Gastrocnemius medialis (tissue), 4 donors: ENCODE data around the gene SPRED2. TPM values are rescaled to one million over a fixed set of nuclear protein-coding genes. Genes with fewer than 3 reads are reported as not detected.

Experiments used
- ATAC-seq, 2 donors: fragments of 150-250 bp; one replicate each; pipeline ENCODE4 v1.9.1; 2016
- DNase-seq, 2 donors: peaks; one replicate each; pipeline ENCODE4 v3.0.0-alpha.2; 2019
- H3K27ac ChIP-seq, 4 donors: fragments of 200-600 bp; sonication (generic); 1 replicate in 1 of 4; 2 replicates in 3 of 4; pipeline ENCODE4 v1.5.1; 2016 to 2018; ENCODE audit warnings: mild to moderate bottlenecking in 2 of 4, moderate library complexity in 1 of 4
- H3K27me3 ChIP-seq, 3 donors: fragments of 200-600 bp; sonication (generic) in 2 of 3; 1 replicate in 1 of 3; 2 replicates in 2 of 3; pipeline versions ENCODE4 v1.5.1 to v1.6.0; 2016 to 2019; ENCODE audit warnings: mild to moderate bottlenecking in 1 of 3, moderate library complexity in 1 of 3
- H3K36me3 ChIP-seq, 2 donors: fragments of 200-600 bp; sonication (generic) in 1 of 2; one replicate each; pipeline ENCODE4 v1.5.1; 2017 to 2018
- H3K4me1 ChIP-seq, 2 donors: fragments of 200-600 bp; sonication (generic) in 1 of 2; one replicate each; pipeline ENCODE4 v1.5.1; 2016 to 2017; ENCODE audit warnings: mild to moderate bottlenecking in 2 of 2
- H3K4me3 ChIP-seq, 4 donors: fragments of 200-600 bp; sonication (generic) in 3 of 4; 1 replicate in 1 of 4; 2 replicates in 3 of 4; pipeline ENCODE4 v1.5.1; 2016 to 2019; ENCODE audit warnings: mild to moderate bottlenecking in 2 of 4
- H3K9me3 ChIP-seq, 3 donors: fragments of 200-600 bp; sonication (generic) in 2 of 3; 1 replicate in 1 of 3; 2 replicates in 2 of 3; pipeline ENCODE4 v1.5.1; 2016 to 2019
- POLR2A ChIP-seq, 2 donors: fragments of 450-650 bp; IDR thresholded peaks; one replicate each; pipeline ENCODE4 v1.6.1; 2017; ENCODE audit warnings: antibody characterized with exemption in 2 of 2, mild to moderate bottlenecking in 2 of 2, moderate library complexity in 2 of 2
- in situ Hi-C, 4 donors: fragments of 200-750 bp; cut with MboI; loops; one replicate each; pipeline versions ENCODE4 v1.15.0 to v1.8.0; 2017; ENCODE audit warnings: low sequenced_read_pairs in 4 of 4
- intact Hi-C: fragments of 100-400 bp; cut with DNase I; formaldehyde crosslinking; loops from one replicate; pipeline ENCODE4 v1.15.1; 2023; ENCODE audit warnings: low total_unique reads
- total RNA-seq, 4 donors: library from RNA; depleted of rRNA; stranded (reverse); fragments of >200 nt; gene quantifications; one replicate each; pipeline versions ENCODE4 v1.1.0 to v1.2.3, GENCODE V29; 2016
- TF ChIP-seq, protein P1 (sequence below), 5 experiments: fragments of 450-650 bp in 3 of 5; fragments of 200-600 bp in 2 of 5; sonication (generic) in 2 of 5; IDR thresholded peaks in 4 of 5; conservative IDR thresholded peaks in 1 of 5; 1 replicate in 4 of 5; 2 replicates in 1 of 5; pipeline ENCODE4 v1.5.1; 2016 to 2019; ENCODE audit warnings: antibody characterized with exemption in 5 of 5, mild to moderate bottlenecking in 3 of 5, moderate library complexity in 3 of 5

Gene SPRED2
- total RNA-seq, 4 donors from 2014 or later: 4.1 to 12.5 (median 7.4) TPM

DNA sequence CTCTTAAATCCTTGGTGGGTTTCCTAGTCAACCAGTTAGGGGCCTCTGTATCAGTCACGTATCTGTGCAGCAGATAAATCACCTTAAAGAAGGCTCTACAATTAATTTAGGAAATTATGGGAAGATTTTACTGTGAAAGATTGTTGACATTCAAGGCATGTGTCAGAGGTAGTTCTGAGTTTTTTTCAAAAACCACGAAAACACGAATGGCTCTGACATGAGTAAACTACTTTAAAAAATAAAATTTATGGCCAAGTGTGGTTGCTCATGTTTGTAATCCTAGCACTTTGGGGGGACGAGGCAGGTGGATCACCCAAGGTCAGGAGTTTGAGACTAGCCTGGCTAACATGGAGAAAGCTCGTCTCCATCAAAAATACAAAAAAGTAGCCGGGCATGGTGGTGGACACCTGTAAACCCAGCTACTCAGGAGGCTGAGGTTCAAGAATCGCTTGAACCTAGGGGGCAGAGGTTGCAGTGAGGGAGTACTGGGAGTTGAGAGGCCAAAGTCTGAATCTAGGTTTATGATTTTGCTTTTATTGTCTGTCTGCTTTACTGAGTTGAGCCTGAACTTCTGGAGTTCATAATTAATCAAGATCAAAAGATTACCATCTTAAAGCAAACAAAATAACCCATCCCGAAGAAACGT lies 77.1 kb downstream of the SPRED2 start:
- Histone ChIP-seq H3K36me3 (no peaks in the 10 kb centered on the region), H3K4me1 (peaks cover 14 to 31% of the 10 kb centered on the region in 2 donors), H3K27ac (no peak overlapping the region), H3K9me3 (no peaks in the 10 kb centered on the region), H3K4me3 (no peak overlapping the region), H3K27me3 (no peaks in the 10 kb centered on the region)
- DNase-seq: no peak
- in situ Hi-C loops (no loop called here), intact Hi-C loops (no loop called here)
- TF ChIP-seq POLR2A (IDR thresholded peaks at IDR 0.05): no peak
- TF ChIP-seq, protein P1, sequence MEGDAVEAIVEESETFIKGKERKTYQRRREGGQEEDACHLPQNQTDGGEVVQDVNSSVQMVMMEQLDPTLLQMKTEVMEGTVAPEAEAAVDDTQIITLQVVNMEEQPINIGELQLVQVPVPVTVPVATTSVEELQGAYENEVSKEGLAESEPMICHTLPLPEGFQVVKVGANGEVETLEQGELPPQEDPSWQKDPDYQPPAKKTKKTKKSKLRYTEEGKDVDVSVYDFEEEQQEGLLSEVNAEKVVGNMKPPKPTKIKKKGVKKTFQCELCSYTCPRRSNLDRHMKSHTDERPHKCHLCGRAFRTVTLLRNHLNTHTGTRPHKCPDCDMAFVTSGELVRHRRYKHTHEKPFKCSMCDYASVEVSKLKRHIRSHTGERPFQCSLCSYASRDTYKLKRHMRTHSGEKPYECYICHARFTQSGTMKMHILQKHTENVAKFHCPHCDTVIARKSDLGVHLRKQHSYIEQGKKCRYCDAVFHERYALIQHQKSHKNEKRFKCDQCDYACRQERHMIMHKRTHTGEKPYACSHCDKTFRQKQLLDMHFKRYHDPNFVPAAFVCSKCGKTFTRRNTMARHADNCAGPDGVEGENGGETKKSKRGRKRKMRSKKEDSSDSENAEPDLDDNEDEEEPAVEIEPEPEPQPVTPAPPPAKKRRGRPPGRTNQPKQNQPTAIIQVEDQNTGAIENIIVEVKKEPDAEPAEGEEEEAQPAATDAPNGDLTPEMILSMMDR (IDR thresholded peaks at IDR 0.05 in 4 of 5, conservative IDR thresholded peaks at IDR 0.05 in 1 of 5): no peak
- ATAC-seq: no peak

DNA sequence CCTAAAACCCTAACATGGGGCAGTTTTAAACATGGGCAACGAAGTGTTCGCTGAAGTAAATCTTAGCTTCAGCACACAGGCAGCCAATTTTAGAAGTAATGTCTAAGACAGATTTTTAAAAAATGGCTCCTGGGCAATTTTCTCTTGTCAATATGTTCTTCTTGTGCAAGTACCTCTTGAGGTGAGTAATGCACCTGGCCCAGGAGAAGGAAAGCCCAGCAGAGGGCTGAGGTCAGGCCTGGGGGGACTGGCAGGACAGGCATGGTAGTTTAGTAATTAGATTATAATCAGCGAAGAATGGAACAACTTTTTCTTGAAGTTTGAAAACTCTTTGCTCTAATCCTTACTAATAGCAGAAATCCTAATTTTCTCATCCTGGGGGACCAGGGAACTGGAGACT lies 77.6 kb downstream of the SPRED2 start:
- no peak for ATAC-seq
- TF ChIP-seq POLR2A (IDR thresholded peaks at IDR 0.05): no peak
- TF ChIP-seq, protein P1 (IDR thresholded peaks at IDR 0.05 in 4 of 5, conservative IDR thresholded peaks at IDR 0.05 in 1 of 5): no peak
- H3K4me1 ChIP-seq: peaks cover 19 to 37% of the 10 kb centered on the region in 2 donors
- in situ Hi-C loops (no loop called here), intact Hi-C loops (no loop called here)
- no peak overlapping the region for H3K27ac ChIP-seq
- H3K27me3 ChIP-seq: no peaks in the 10 kb centered on the region
- no peak overlapping the region for H3K4me3 ChIP-seq
- H3K36me3 ChIP-seq: no peaks in the 10 kb centered on the region
- H3K9me3 ChIP-seq: no peaks in the 10 kb centered on the region
- no peak for DNase-seq

DNA sequence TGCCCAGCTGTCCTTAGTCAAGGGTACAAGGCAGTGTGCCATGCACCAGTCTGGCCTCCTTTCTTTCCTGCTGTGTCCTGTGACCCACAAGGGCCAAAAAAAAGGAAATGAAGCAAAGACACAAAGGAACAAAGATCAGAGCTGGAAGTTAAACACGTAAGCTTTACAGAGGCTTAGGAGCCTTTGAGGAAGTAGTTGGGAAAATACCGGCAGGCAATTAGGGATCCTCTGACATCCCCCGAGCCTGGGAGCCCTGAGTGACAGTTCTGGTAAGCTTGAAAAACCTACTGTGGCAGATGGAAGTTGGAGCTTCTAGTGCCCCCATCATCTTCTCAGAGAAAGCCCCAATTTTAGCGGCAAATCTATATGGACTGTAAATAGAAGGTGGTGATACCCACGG lies 78.5 kb downstream of the SPRED2 start:
- ATAC-seq: no peak
- TF ChIP-seq, protein P1 (IDR thresholded peaks at IDR 0.05 in 4 of 5, conservative IDR thresholded peaks at IDR 0.05 in 1 of 5): no peak
- TF ChIP-seq POLR2A (IDR thresholded peaks at IDR 0.05): no peak
- peaks cover 20 to 38% of the 10 kb centered on the region in 2 donors for H3K4me1 ChIP-seq
- in situ Hi-C loops (no loop called here), intact Hi-C loops (no loop called here)
- H3K9me3 ChIP-seq: no peaks in the 10 kb centered on the region
- no peak overlapping the region for H3K27ac ChIP-seq
- no peak overlapping the region for H3K4me3 ChIP-seq
- no peaks in the 10 kb centered on the region for H3K36me3 ChIP-seq
- no peaks in the 10 kb centered on the region for H3K27me3 ChIP-seq
- DNase-seq: no peak

DNA sequence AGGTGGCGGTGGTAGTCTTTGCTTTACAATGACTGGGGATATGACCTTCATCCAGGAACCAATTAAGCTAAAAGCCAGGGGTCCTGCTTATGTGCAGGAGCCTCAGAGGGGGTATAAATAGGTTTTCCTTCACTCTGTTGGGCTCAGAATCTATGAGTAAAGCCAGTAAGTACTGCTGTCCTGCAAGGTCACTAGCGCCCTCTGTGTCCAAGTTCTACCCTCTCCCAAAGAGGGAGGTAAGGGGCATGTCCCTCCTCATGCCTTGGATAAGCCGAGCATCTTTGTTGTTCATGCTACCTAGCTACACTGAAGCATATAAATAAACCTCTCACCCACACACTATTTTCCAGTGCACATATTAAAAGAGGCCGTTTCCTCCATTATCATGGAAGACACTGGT lies 79.4 kb downstream of the SPRED2 start:
- Histone ChIP-seq H3K4me1 (peaks cover 20 to 31% of the 10 kb centered on the region in 2 donors), H3K4me3 (no peak overlapping the region), H3K36me3 (no peaks in the 10 kb centered on the region), H3K27me3 (no peaks in the 10 kb centered on the region), H3K27ac (no peak overlapping the region), H3K9me3 (no peaks in the 10 kb centered on the region)
- ATAC-seq (no peak), DNase-seq (no peak)
- intact Hi-C loops (no loop called here), in situ Hi-C loops (no loop called here)
- TF ChIP-seq POLR2A (IDR thresholded peaks at IDR 0.05): no peak
- TF ChIP-seq, protein P1 (IDR thresholded peaks at IDR 0.05 in 4 of 5, conservative IDR thresholded peaks at IDR 0.05 in 1 of 5): no peak
